PFSK-1 (cell line): ENCODE measurements around the gene ZIM2.

Experiments used
- FOXP2 ChIP-seq: optimal IDR thresholded peaks from 2 replicates; pipeline ENCODE3; 2011; ENCODE audit warnings: borderline replicate concordance, control low read depth, inconsistent platforms; ENCODE audit not compliant: insufficient read depth; ENCODE audit errors: extremely low read length, extremely low read depth
- POLR2AphosphoS5 ChIP-seq: IDR thresholded peaks from 2 replicates; pipeline ENCODE4 v1.6.1; 2012; ENCODE audit warnings: low read depth, mild to moderate bottlenecking, control low read depth, low read length, moderate library complexity
- REST ChIP-seq, 2 experiments: IDR thresholded peaks; 2 replicates each; pipeline versions ENCODE4 v1.6.1 to v1.8.0; 2011 to 2012; ENCODE audit warnings: low read depth in 2 of 2, low read length in 2 of 2, control low read depth in 1 of 2, inconsistent platforms in 1 of 2, mild to moderate bottlenecking in 1 of 2, moderate library complexity in 1 of 2; ENCODE audit not compliant: insufficient read depth in 1 of 2
- SIN3A ChIP-seq: IDR thresholded peaks from 2 replicates; pipeline ENCODE4 v1.6.1; 2012; ENCODE audit warnings: mild to moderate bottlenecking, low read length, moderate library complexity, borderline replicate concordance; ENCODE audit not compliant: insufficient read depth
- TAF1 ChIP-seq: IDR thresholded peaks from 2 replicates; pipeline ENCODE4 v1.6.1; 2012; ENCODE audit warnings: low read length, control low read depth, borderline replicate concordance; ENCODE audit not compliant: insufficient read depth

The ZIM2 gene

GRCh38 chr19:56875717-56876116 lies 35.2 kb upstream of the ZIM2 start:
- TF ChIP-seq REST (IDR thresholded peaks at IDR 0.05; ENCODE audit: insufficient read depth in 1 of 2, low read depth in 2 of 2, low read length in 2 of 2) = no peak
- TF ChIP-seq FOXP2 = no peak
- no peak for TF ChIP-seq TAF1
- TF ChIP-seq POLR2AphosphoS5 = no peak
- TF ChIP-seq SIN3A = no peak

GRCh38 chr19:56874530-56874929 lies 34.0 kb upstream of the ZIM2 start:
- TF ChIP-seq SIN3A (no peak), REST (IDR thresholded peaks at IDR 0.05; ENCODE audit: insufficient read depth in 1 of 2, low read depth in 2 of 2, low read length in 2 of 2) (no peak), POLR2AphosphoS5 (no peak), FOXP2 (no peak), TAF1 (no peak)

GRCh38 chr19:56873493-56873892 lies 33.0 kb upstream of the ZIM2 start:
- TF ChIP-seq SIN3A (no peak), TAF1 (no peak), POLR2AphosphoS5 (no peak), REST (IDR thresholded peaks at IDR 0.05; ENCODE audit: insufficient read depth in 1 of 2, low read depth in 2 of 2, low read length in 2 of 2) (no peak), FOXP2 (no peak)

GRCh38 chr19:56869886-56870285 lies 29.4 kb upstream of the ZIM2 start:
- TF ChIP-seq REST (IDR thresholded peaks at IDR 0.05; ENCODE audit: insufficient read depth in 1 of 2, low read depth in 2 of 2, low read length in 2 of 2) = no peak

- no peak for TF ChIP-seq POLR2AphosphoS5
- TF ChIP-seq REST (IDR thresholded peaks at IDR 0.05; ENCODE audit: insufficient read depth in 1 of 2, low read depth in 2 of 2, low read length in 2 of 2) = no peak
- no peak for TF ChIP-seq SIN3A
- no peak for TF ChIP-seq FOXP2
- TF ChIP-seq TAF1 = no peak
These were observed 27.9 kb upstream of the ZIM2 start for GRCh38 chr19:56868446-56868845.
